Neuronal stem cell (in vitro differentiated cells): Measurements from ENCODE around the gene AHNAK.

Source experiments
- DNase-seq: peaks from one replicate; pipeline ENCODE4 v3.0.0-alpha.2; 2013; ENCODE audit warnings: low spot score
- H2AFZ ChIP-seq: one replicate; pipeline ENCODE4 v1.6.1; 2013; ENCODE audit warnings: mild to moderate bottlenecking, low read length, inconsistent platforms
- H2AK5ac ChIP-seq: 2 replicates; pipeline ENCODE4 v1.6.1; 2013; ENCODE audit warnings: low read depth, mild to moderate bottlenecking, inconsistent platforms, low read length, moderate library complexity, mixed read lengths
- H2BK120ac ChIP-seq: 2 replicates; pipeline ENCODE4 v1.6.1; 2013; ENCODE audit warnings: low read depth, mild to moderate bottlenecking, inconsistent platforms, low read length, moderate library complexity, mixed read lengths
- H2BK12ac ChIP-seq: one replicate; pipeline ENCODE4 v1.6.1; 2013; ENCODE audit warnings: low read length, inconsistent platforms
- H2BK15ac ChIP-seq: 2 replicates; pipeline ENCODE4 v1.6.1; 2013; ENCODE audit warnings: mild to moderate bottlenecking, low read length, inconsistent platforms, mixed read lengths
- H2BK5ac ChIP-seq: one replicate; pipeline ENCODE4 v1.6.1; 2013; ENCODE audit warnings: inconsistent platforms, mild to moderate bottlenecking, low read length, moderate library complexity
- H3K14ac ChIP-seq: one replicate; pipeline ENCODE4 v1.6.1; 2013; ENCODE audit warnings: low read length, inconsistent platforms
- H3K18ac ChIP-seq: 2 replicates; pipeline ENCODE4 v1.6.1; 2013; ENCODE audit warnings: low read length, inconsistent platforms
- H3K23ac ChIP-seq: 2 replicates; pipeline ENCODE4 v1.6.1; 2013; ENCODE audit warnings: low read depth, mild to moderate bottlenecking, mixed read lengths, low read length, inconsistent platforms; ENCODE audit not compliant: poor library complexity
- H3K27ac ChIP-seq: replicated peaks from 3 replicates; pipeline ENCODE4 v1.5.1; 2013; ENCODE audit warnings: low read length, inconsistent platforms
- H3K27me3 ChIP-seq, 3 experiments: 2 replicates each; pipeline ENCODE4 v1.6.1; 2013; ENCODE audit warnings: low read length in 3 of 3, mild to moderate bottlenecking in 2 of 3, inconsistent platforms in 1 of 3, low read depth in 1 of 3, mixed read lengths in 1 of 3, moderate library complexity in 1 of 3; ENCODE audit not compliant: control insufficient read depth in 3 of 3, insufficient read depth in 3 of 3
- H3K36me3 ChIP-seq, 2 donors: replicated peaks in 1 of 2; 2 replicates each; pipeline ENCODE4 v1.6.1; 2013; ENCODE audit warnings: low read length in 2 of 2; ENCODE audit not compliant: control insufficient read depth in 2 of 2, insufficient read depth in 2 of 2
- H3K4ac ChIP-seq: 2 replicates; pipeline ENCODE4 v1.6.1; 2013; ENCODE audit warnings: inconsistent platforms, mild to moderate bottlenecking, low read length, moderate library complexity
- H3K4me1 ChIP-seq, 2 donors: 1 replicate in 1 of 2; 2 replicates in 1 of 2; pipeline ENCODE4 v1.6.1; 2013; ENCODE audit warnings: low read length in 2 of 2, low read depth in 1 of 2; ENCODE audit not compliant: control insufficient read depth in 2 of 2, insufficient read depth in 1 of 2
- H3K4me2 ChIP-seq: one replicate; pipeline ENCODE4 v1.6.1; 2013; ENCODE audit warnings: mild to moderate bottlenecking, low read length, inconsistent platforms; ENCODE audit not compliant: insufficient read depth, poor library complexity, severe bottlenecking
- H3K4me3 ChIP-seq, 2 donors: 2 replicates each; pipeline ENCODE4 v1.5.1; 2013; ENCODE audit warnings: low read length in 2 of 2, mild to moderate bottlenecking in 2 of 2, inconsistent platforms in 1 of 2, moderate library complexity in 1 of 2
- H3K79me1 ChIP-seq: one replicate; pipeline ENCODE4 v1.6.1; 2013; ENCODE audit warnings: low read depth, mild to moderate bottlenecking, inconsistent platforms, low read length, moderate library complexity
- H3K9ac ChIP-seq: one replicate; pipeline ENCODE4 v1.6.1; 2013; ENCODE audit warnings: mild to moderate bottlenecking, low read depth, low read length, inconsistent platforms; ENCODE audit not compliant: poor library complexity
- H3K9me3 ChIP-seq, 2 donors: replicated peaks in 1 of 2; 2 replicates each; pipeline versions ENCODE3 to v1.6.1; 2013; ENCODE audit warnings: low read length in 2 of 2, mild to moderate bottlenecking in 2 of 2, inconsistent platforms in 1 of 2, low read depth in 1 of 2, mixed read lengths in 1 of 2, moderate library complexity in 1 of 2; ENCODE audit not compliant: control insufficient read depth in 2 of 2, insufficient read depth in 1 of 2
- H4K8ac ChIP-seq: one replicate; pipeline ENCODE4 v1.6.1; 2013; ENCODE audit warnings: low read depth, mild to moderate bottlenecking, inconsistent platforms, low read length, moderate library complexity
- H4K91ac ChIP-seq: one replicate; pipeline ENCODE4 v1.6.1; 2013; ENCODE audit warnings: low read length, low read depth, mild to moderate bottlenecking, inconsistent platforms; ENCODE audit not compliant: poor library complexity
- WGBS, 2 donors: extraction: QIAGEN DNeasy Blood & Tissue Kit; methylation state at CpG; one replicate each; pipeline ENCODE4 v1.1.7; 2013; ENCODE audit warnings: missing lambda C conversion rate in 2 of 2, mixed read lengths in 1 of 2; ENCODE audit not compliant: insufficient read length in 2 of 2, insufficient replicate concordance in 1 of 2; ENCODE audit errors: extremely low coverage in 2 of 2; 5-methylcytosine and 5-hydroxymethylcytosine counted together

Gene AHNAK

GRCh38 chr11:62402226-62402959 is 144.2 kb downstream of the AHNAK start:
- DNase-seq = no peak
- Histone ChIP-seq H3K18ac (peak overlapping the region; percentile 61), H3K23ac (no peak overlapping the region), H3K4me3 (no peak overlapping the region), H3K4ac (no peak overlapping the region), H2BK12ac (no peak overlapping the region), H3K27ac (no peak overlapping the region), H2BK15ac (no peak overlapping the region), H2AFZ (peak overlapping the region; percentile 33), H3K27me3 (peaks cover 0 to 15% (median 0%) of the 10 kb centered on the region in 3 experiments), H3K79me1 (no peaks in the 10 kb centered on the region), H4K8ac (no peak overlapping the region), H3K14ac (no peak overlapping the region), H2BK120ac (no peak overlapping the region), H3K9ac (peak overlapping the region; percentile 61), H4K91ac (no peak overlapping the region), H2BK5ac (no peak overlapping the region), H3K9me3 (no peaks in the 10 kb centered on the region), H2AK5ac (peak overlapping the region; percentile 86), H3K4me1 (peaks cover 8 to 17% of the 10 kb centered on the region in 2 donors), H3K36me3 (no peaks in the 10 kb centered on the region), H3K4me2 (no peak overlapping the region)
- WGBS, 2 donors = no CpG with 5 or more reads among the region's 15 CpGs

GRCh38 chr11:62401811-62402210 is 144.8 kb downstream of the AHNAK start:
- H3K27ac ChIP-seq = no peak overlapping the region
- H4K8ac ChIP-seq = no peak overlapping the region
- H3K79me1 ChIP-seq = no peaks in the 10 kb centered on the region
- H3K4me1 ChIP-seq = peaks cover 8 to 17% of the 10 kb centered on the region in 2 donors
- no peak overlapping the region for H2BK12ac ChIP-seq
- no peak overlapping the region for H2BK5ac ChIP-seq
- no peaks in the 10 kb centered on the region for H3K36me3 ChIP-seq
- no peaks in the 10 kb centered on the region for H3K9me3 ChIP-seq
- no peak overlapping the region for H2BK120ac ChIP-seq
- no peak overlapping the region for H3K23ac ChIP-seq
- H2AFZ ChIP-seq = peak overlapping the region; percentile 33
- peaks cover 0 to 15% (median 0%) of the 10 kb centered on the region in 3 experiments for H3K27me3 ChIP-seq
- H3K14ac ChIP-seq = no peak overlapping the region
- peak overlapping the region; percentile 86 for H2AK5ac ChIP-seq
- peak overlapping the region; percentile 61 for H3K18ac ChIP-seq
- H3K4me2 ChIP-seq = no peak overlapping the region
- peak overlapping the region in 1 of 2 donors; percentile 32 for H3K4me3 ChIP-seq
- H4K91ac ChIP-seq = no peak overlapping the region
- no CpG with 5 or more reads among the region's 7 CpGs for WGBS, 2 donors
- no peak overlapping the region for H2BK15ac ChIP-seq
- no peak for DNase-seq
- no peak overlapping the region for H3K4ac ChIP-seq
- peak overlapping the region; percentile 61 for H3K9ac ChIP-seq

GRCh38 chr11:62401356-62401755 is 145.2 kb downstream of the AHNAK start:
- WGBS, 2 donors = no CpG with 5 or more reads among the region's 5 CpGs
- peak overlapping the region; percentile 38 for H3K18ac ChIP-seq
- H2BK15ac ChIP-seq = no peak overlapping the region
- H3K79me1 ChIP-seq = no peaks in the 10 kb centered on the region
- H3K27ac ChIP-seq = no peak overlapping the region
- H3K4me2 ChIP-seq = no peak overlapping the region
- peak overlapping the region; percentile 59 for H3K14ac ChIP-seq
- no peak overlapping the region for H3K23ac ChIP-seq
- H2BK120ac ChIP-seq = no peak overlapping the region
- no peak overlapping the region for H4K8ac ChIP-seq
- H2BK5ac ChIP-seq = no peak overlapping the region
- no peak overlapping the region for H3K4ac ChIP-seq
- no peaks in the 10 kb centered on the region for H3K36me3 ChIP-seq
- no peaks in the 10 kb centered on the region for H3K9me3 ChIP-seq
- no peak overlapping the region for H3K9ac ChIP-seq
- H3K27me3 ChIP-seq = peaks cover 0 to 15% (median 0%) of the 10 kb centered on the region in 3 experiments
- no peak overlapping the region for H2BK12ac ChIP-seq
- H4K91ac ChIP-seq = no peak overlapping the region
- H2AK5ac ChIP-seq = peak overlapping the region; percentile 86
- peaks cover 8 to 17% of the 10 kb centered on the region in 2 donors for H3K4me1 ChIP-seq
- no peak for DNase-seq
- no peak overlapping the region for H2AFZ ChIP-seq
- H3K4me3 ChIP-seq = peak overlapping the region in 1 of 2 donors; percentile 32

GRCh38 chr11:62400760-62401159 is 145.8 kb downstream of the AHNAK start:
- no peak overlapping the region for H2AFZ ChIP-seq
- H3K79me1 ChIP-seq = no peaks in the 10 kb centered on the region
- WGBS, 2 donors = no CpG with 5 or more reads among the region's 9 CpGs
- no peak overlapping the region for H2AK5ac ChIP-seq
- DNase-seq = no peak
- peaks cover 0 to 11% (median 0%) of the 10 kb centered on the region in 3 experiments for H3K27me3 ChIP-seq
- H3K4me3 ChIP-seq = no peak overlapping the region
- no peaks in the 10 kb centered on the region for H3K36me3 ChIP-seq
- H2BK12ac ChIP-seq = no peak overlapping the region
- H3K4me2 ChIP-seq = no peak overlapping the region
- H3K27ac ChIP-seq = no peak overlapping the region
- H2BK120ac ChIP-seq = no peak overlapping the region
- H4K8ac ChIP-seq = no peak overlapping the region
- no peak overlapping the region for H3K23ac ChIP-seq
- H4K91ac ChIP-seq = no peak overlapping the region
- no peak overlapping the region for H3K9ac ChIP-seq
- H3K4ac ChIP-seq = no peak overlapping the region
- no peak overlapping the region for H2BK15ac ChIP-seq
- no peaks in the 10 kb centered on the region for H3K9me3 ChIP-seq
- no peak overlapping the region for H2BK5ac ChIP-seq
- H3K14ac ChIP-seq = no peak overlapping the region
- peaks cover 8 to 17% of the 10 kb centered on the region in 2 donors for H3K4me1 ChIP-seq
- no peak overlapping the region for H3K18ac ChIP-seq
